K562 (cell line): ENCODE results near the gene MAPT. TPM values are rescaled to one million over a fixed set of nuclear protein-coding genes. Genes with fewer than 3 reads are reported as not detected.

Experiments used
- ATF3 ChIP-seq, 2 experiments: fragments of 450-650 bp in 1 of 2; sonication (generic) in 1 of 2; formaldehyde crosslinking in 1 of 2; IDR thresholded peaks in 1 of 2; conservative IDR thresholded peaks in 1 of 2; 2 replicates each; pipeline versions ENCODE4 v1.6.1 to v1.8.1; 2016 to 2023; ENCODE audit warnings: mild to moderate bottlenecking in 2 of 2, moderate library complexity in 2 of 2, inconsistent platforms in 1 of 2, missing genetic modification reagents in 1 of 2
- CREM ChIP-seq: IDR thresholded peaks from 2 replicates; pipeline ENCODE4 v1.6.1; 2014; ENCODE audit warnings: antibody characterized with exemption, low read depth
- CXXC5 ChIP-seq: fragments of 250-450 bp; sonication (Bioruptor Pico); IDR thresholded peaks from 2 replicates; pipeline ENCODE4 v1.8.0; 2022; ENCODE audit warnings: inconsistent platforms, mild to moderate bottlenecking, moderate library complexity
- SAFB2 ChIP-seq: fragments of 200-400 bp; formaldehyde crosslinking; IDR thresholded peaks from 2 replicates; pipeline ENCODE4 v1.6.1; 2018; ENCODE audit warnings: borderline replicate concordance, low read length, low read depth, moderate library complexity; ENCODE audit not compliant: severe bottlenecking
- TAF15 ChIP-seq: fragments of 200-400 bp; formaldehyde crosslinking; IDR thresholded peaks from 2 replicates; pipeline ENCODE4 v1.6.1; 2017; ENCODE audit warnings: mild to moderate bottlenecking, low read depth, low read length, moderate library complexity
- ZC3H11A ChIP-seq: IDR thresholded peaks from 2 replicates; pipeline ENCODE4 v1.6.1; 2012; ENCODE audit warnings: low read depth, low read length, improper control_type of control experiment
- ZC3H8 ChIP-seq: fragments of 450-650 bp; IDR thresholded peaks from 2 replicates; pipeline ENCODE4 v1.6.1; 2017
- ZEB2 ChIP-seq: fragments of 450-650 bp; IDR thresholded peaks from 2 replicates; pipeline ENCODE4 v1.6.1; 2016
- ZFP1 ChIP-seq: fragments of 450-650 bp; formaldehyde crosslinking; IDR thresholded peaks from 2 replicates; pipeline ENCODE4 v1.4.0; 2020; ENCODE audit warnings: mild to moderate bottlenecking, mixed read lengths
- ZNF212 ChIP-seq: fragments of 450-650 bp; formaldehyde crosslinking; IDR thresholded peaks from 2 replicates; pipeline ENCODE4 v1.4.0; 2020; ENCODE audit warnings: mild to moderate bottlenecking
- ZNF253 ChIP-seq: fragments of 250-450 bp; sonication (Bioruptor Pico); conservative IDR thresholded peaks from 2 replicates; pipeline ENCODE4 v1.6.1; 2021; ENCODE audit warnings: mild to moderate bottlenecking
- ZNF584 ChIP-seq: fragments of 200-800 bp; sonication (Bioruptor generic); IDR thresholded peaks from 2 replicates; pipeline ENCODE4 v1.6.1; 2016; ENCODE audit warnings: low read depth, mild to moderate bottlenecking, missing genetic modification characterization, missing compliant biosample characterization
- polyA plus RNA-seq, 8 experiments: library from polyadenylated mRNA; depleted of rRNA in 4 of 8; stranded (reverse) in 5 of 8; unstranded in 3 of 8; fragments of >200 nt; fragmentation: Nextera tagmentation in 2 of 8; fragmentation: Illumina TruSeq in 1 of 8; extraction: Ambion mirVana in 2 of 8; extraction: Trizol in 1 of 8; gene quantifications; 2 replicates each; pipeline versions ENCODE4 v1.2.1 to v1.2.3, GENCODE V29; 2011 to 2014; ENCODE audit warnings: inconsistent platforms in 1 of 8, missing spikeins in 1 of 8
- total RNA-seq, 7 experiments: library from RNA; depleted of rRNA in 6 of 7; stranded (reverse); fragments of >200 nt in 6 of 7; fragmentation: Illumina TruSeq in 2 of 7; extraction: Trizol in 2 of 7; gene quantifications; 2 replicates each; pipeline versions ENCODE4 v1.2.1 to v1.2.3, GENCODE V29; 2011 to 2021; ENCODE audit warnings: low replicate concordance in 1 of 7
- TF ChIP-seq, protein P1 (sequence below): fragments of 200-800 bp; sonication (Bioruptor generic); IDR thresholded peaks from 2 replicates; pipeline ENCODE4 v1.6.1; 2016; ENCODE audit warnings: missing genetic modification characterization, missing compliant biosample characterization
- TF ChIP-seq, protein P2 (sequence below): sonication (generic); formaldehyde crosslinking; IDR thresholded peaks from 2 replicates; pipeline ENCODE4 v1.8.0; 2023; ENCODE audit warnings: missing genetic modification reagents, mild to moderate bottlenecking, borderline replicate concordance
- TF ChIP-seq, protein P3 (sequence below): fragments of 250-450 bp; sonication (Bioruptor Pico); IDR thresholded peaks from 2 replicates; pipeline ENCODE4 v1.5.0; 2021
- TF ChIP-seq, protein P4 (sequence below): fragments of 250-450 bp; sonication (Bioruptor Pico); IDR thresholded peaks from 2 replicates; pipeline ENCODE4 v1.9.0; 2021; ENCODE audit warnings: mild to moderate bottlenecking

The MAPT gene
- total and polyA plus RNA-seq, 9 of the 15 experiments (the other 6 are each of a cell fraction or from before 2014, with no cell fraction given): 0.04 to 1.1 (median 0.36) TPM

DNA sequence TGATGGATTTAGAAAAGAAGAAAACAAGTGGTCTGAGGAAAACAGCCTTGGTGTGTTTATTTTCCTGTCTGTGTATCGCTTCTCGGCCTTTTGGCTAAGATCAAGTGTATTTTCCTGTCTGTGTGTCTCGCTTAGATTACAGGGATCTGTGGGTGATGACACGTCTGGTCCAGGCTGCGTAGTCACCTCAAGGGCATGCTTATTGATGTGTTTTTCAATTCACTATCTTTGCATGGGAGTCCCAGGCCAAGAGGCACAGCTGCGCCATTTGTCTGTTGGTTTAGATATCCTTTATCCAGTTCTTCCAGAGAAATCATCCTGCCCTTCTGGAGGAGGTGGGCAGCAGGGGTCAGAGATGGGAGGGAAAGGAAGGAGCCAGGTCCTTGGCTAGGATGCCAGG, 57.6 kb downstream of the MAPT start (continued):
- TF ChIP-seq, protein P1, sequence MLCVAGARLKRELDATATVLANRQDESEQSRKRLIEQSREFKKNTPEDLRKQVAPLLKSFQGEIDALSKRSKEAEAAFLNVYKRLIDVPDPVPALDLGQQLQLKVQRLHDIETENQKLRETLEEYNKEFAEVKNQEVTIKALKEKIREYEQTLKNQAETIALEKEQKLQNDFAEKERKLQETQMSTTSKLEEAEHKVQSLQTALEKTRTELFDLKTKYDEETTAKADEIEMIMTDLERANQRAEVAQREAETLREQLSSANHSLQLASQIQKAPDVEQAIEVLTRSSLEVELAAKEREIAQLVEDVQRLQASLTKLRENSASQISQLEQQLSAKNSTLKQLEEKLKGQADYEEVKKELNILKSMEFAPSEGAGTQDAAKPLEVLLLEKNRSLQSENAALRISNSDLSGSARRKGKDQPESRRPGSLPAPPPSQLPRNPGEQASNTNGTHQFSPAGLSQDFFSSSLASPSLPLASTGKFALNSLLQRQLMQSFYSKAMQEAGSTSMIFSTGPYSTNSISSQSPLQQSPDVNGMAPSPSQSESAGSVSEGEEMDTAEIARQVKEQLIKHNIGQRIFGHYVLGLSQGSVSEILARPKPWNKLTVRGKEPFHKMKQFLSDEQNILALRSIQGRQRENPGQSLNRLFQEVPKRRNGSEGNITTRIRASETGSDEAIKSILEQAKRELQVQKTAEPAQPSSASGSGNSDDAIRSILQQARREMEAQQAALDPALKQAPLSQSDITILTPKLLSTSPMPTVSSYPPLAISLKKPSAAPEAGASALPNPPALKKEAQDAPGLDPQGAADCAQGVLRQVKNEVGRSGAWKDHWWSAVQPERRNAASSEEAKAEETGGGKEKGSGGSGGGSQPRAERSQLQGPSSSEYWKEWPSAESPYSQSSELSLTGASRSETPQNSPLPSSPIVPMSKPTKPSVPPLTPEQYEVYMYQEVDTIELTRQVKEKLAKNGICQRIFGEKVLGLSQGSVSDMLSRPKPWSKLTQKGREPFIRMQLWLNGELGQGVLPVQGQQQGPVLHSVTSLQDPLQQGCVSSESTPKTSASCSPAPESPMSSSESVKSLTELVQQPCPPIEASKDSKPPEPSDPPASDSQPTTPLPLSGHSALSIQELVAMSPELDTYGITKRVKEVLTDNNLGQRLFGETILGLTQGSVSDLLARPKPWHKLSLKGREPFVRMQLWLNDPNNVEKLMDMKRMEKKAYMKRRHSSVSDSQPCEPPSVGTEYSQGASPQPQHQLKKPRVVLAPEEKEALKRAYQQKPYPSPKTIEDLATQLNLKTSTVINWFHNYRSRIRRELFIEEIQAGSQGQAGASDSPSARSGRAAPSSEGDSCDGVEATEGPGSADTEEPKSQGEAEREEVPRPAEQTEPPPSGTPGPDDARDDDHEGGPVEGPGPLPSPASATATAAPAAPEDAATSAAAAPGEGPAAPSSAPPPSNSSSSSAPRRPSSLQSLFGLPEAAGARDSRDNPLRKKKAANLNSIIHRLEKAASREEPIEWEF: no peak
- no peak for TF ChIP-seq ZEB2
- TF ChIP-seq ATF3 (IDR thresholded peaks at IDR 0.05): peak; percentile 39; the same call in 1 of the 2 replicates
- no peak for TF ChIP-seq ATF3 (CRISPR knock-in tag; conservative IDR thresholded peaks at IDR 0.05)
- TF ChIP-seq, protein P2, sequence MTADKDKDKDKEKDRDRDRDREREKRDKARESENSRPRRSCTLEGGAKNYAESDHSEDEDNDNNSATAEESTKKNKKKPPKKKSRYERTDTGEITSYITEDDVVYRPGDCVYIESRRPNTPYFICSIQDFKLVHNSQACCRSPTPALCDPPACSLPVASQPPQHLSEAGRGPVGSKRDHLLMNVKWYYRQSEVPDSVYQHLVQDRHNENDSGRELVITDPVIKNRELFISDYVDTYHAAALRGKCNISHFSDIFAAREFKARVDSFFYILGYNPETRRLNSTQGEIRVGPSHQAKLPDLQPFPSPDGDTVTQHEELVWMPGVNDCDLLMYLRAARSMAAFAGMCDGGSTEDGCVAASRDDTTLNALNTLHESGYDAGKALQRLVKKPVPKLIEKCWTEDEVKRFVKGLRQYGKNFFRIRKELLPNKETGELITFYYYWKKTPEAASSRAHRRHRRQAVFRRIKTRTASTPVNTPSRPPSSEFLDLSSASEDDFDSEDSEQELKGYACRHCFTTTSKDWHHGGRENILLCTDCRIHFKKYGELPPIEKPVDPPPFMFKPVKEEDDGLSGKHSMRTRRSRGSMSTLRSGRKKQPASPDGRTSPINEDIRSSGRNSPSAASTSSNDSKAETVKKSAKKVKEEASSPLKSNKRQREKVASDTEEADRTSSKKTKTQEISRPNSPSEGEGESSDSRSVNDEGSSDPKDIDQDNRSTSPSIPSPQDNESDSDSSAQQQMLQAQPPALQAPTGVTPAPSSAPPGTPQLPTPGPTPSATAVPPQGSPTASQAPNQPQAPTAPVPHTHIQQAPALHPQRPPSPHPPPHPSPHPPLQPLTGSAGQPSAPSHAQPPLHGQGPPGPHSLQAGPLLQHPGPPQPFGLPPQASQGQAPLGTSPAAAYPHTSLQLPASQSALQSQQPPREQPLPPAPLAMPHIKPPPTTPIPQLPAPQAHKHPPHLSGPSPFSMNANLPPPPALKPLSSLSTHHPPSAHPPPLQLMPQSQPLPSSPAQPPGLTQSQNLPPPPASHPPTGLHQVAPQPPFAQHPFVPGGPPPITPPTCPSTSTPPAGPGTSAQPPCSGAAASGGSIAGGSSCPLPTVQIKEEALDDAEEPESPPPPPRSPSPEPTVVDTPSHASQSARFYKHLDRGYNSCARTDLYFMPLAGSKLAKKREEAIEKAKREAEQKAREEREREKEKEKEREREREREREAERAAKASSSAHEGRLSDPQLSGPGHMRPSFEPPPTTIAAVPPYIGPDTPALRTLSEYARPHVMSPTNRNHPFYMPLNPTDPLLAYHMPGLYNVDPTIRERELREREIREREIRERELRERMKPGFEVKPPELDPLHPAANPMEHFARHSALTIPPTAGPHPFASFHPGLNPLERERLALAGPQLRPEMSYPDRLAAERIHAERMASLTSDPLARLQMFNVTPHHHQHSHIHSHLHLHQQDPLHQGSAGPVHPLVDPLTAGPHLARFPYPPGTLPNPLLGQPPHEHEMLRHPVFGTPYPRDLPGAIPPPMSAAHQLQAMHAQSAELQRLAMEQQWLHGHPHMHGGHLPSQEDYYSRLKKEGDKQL (CRISPR knock-in tag): no peak
- no peak for TF ChIP-seq ZNF253 (CRISPR knock-in tag)
- no peak for TF ChIP-seq ZC3H8
- no peak for TF ChIP-seq TAF15
- TF ChIP-seq, protein P3, sequence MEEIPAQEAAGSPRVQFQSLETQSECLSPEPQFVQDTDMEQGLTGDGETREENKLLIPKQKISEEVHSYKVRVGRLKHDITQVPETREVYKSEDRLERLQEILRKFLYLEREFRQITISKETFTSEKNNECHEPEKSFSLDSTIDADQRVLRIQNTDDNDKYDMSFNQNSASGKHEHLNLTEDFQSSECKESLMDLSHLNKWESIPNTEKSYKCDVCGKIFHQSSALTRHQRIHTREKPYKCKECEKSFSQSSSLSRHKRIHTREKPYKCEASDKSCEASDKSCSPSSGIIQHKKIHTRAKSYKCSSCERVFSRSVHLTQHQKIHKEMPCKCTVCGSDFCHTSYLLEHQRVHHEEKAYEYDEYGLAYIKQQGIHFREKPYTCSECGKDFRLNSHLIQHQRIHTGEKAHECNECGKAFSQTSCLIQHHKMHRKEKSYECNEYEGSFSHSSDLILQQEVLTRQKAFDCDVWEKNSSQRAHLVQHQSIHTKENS (CRISPR knock-in tag): no peak
- TF ChIP-seq ZNF212 (CRISPR knock-in tag): no peak
- TF ChIP-seq CREM: no peak
- TF ChIP-seq ZFP1 (CRISPR knock-in tag): no peak
- no peak for TF ChIP-seq ZC3H11A
- TF ChIP-seq, protein P4, sequence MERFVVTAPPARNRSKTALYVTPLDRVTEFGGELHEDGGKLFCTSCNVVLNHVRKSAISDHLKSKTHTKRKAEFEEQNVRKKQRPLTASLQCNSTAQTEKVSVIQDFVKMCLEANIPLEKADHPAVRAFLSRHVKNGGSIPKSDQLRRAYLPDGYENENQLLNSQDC (CRISPR knock-in tag): no peak
- TF ChIP-seq SAFB2: no peak
- peak; percentile 23; the same call in 1 of the 2 replicates for TF ChIP-seq CXXC5 (CRISPR knock-in tag)
- TF ChIP-seq ZNF584: no peak
